GM18951 (cell line): ENCODE measurements around the gene PRKAB2.

ENCODE experiments used
- POLR2A ChIP-seq: IDR thresholded peaks from 4 replicates; pipeline ENCODE4 v1.6.1; 2011; ENCODE audit warnings: mild to moderate bottlenecking; ENCODE audit not compliant: insufficient read length, insufficient read depth; ENCODE audit errors: extremely low read depth
- in situ Hi-C: fragments of 300-500 bp; cut with MboI; formaldehyde crosslinking; loops from one replicate; pipeline ENCODE4 v1.12.0; 2022; ENCODE audit warnings: low sequenced_read_pairs, mixed read lengths, inconsistent platforms; ENCODE audit not compliant: unreplicated experiment

PRKAB2 gene

GRCh38 chr1:147172168-147173016 lies at the start of gene PRKAB2:
Gene PRKAB2 (minus strand): TSS chr1:147172470. CDS start chr1:147172144, 326 bp downstream.
- TF ChIP-seq POLR2A: peak; percentile 74
- in situ Hi-C loops: no loop called here

- no peak for TF ChIP-seq POLR2A
- in situ Hi-C loops: no loop called here
Observed at GRCh38 chr1:147218606-147219005, 46.3 kb upstream of the PRKAB2 start.

GRCh38 chr1:147217141-147217540 lies 44.9 kb upstream of the PRKAB2 start:
- in situ Hi-C loops: no loop called here
- TF ChIP-seq POLR2A: no peak

- no peak for TF ChIP-seq POLR2A
- in situ Hi-C loops: no loop called here
Observed at GRCh38 chr1:147216124-147216523, 43.9 kb upstream of the PRKAB2 start.

- in situ Hi-C loops: no loop called here
- TF ChIP-seq POLR2A: no peak
Observed at GRCh38 chr1:147215540-147215916, 43.3 kb upstream of the PRKAB2 start.

GRCh38 chr1:147214842-147215539 lies 42.7 kb upstream of the PRKAB2 start:
- in situ Hi-C loops: no loop called here
- no peak for TF ChIP-seq POLR2A

- in situ Hi-C loops: no loop called here
- no peak for TF ChIP-seq POLR2A
Observed at GRCh38 chr1:147214325-147214724, 42.1 kb upstream of the PRKAB2 start.

- no peak for TF ChIP-seq POLR2A
- in situ Hi-C loops: no loop called here
Observed at GRCh38 chr1:147213271-147213670, 41.0 kb upstream of the PRKAB2 start.

GRCh38 chr1:147211577-147211976 lies 39.3 kb upstream of the PRKAB2 start:
- in situ Hi-C loops: no loop called here

GRCh38 chr1:147210987-147211386 lies 38.7 kb upstream of the PRKAB2 start:
- in situ Hi-C loops: no loop called here
- no peak for TF ChIP-seq POLR2A

More at GRCh38 chr1:147211577-147211976, 39.3 kb upstream of the PRKAB2 start:
- no peak for TF ChIP-seq POLR2A

- in situ Hi-C loops: no loop called here
- no peak for TF ChIP-seq POLR2A
Observed at GRCh38 chr1:147209825-147210821, 37.9 kb upstream of the PRKAB2 start.

- TF ChIP-seq POLR2A: no peak
- in situ Hi-C loops: no loop called here
Observed at GRCh38 chr1:147208619-147209018, 36.3 kb upstream of the PRKAB2 start.

- TF ChIP-seq POLR2A: no peak
- in situ Hi-C loops: no loop called here
Observed at GRCh38 chr1:147207192-147207591, 34.9 kb upstream of the PRKAB2 start.
